ENCODE results near the gene ADNP.

The ADNP gene

DNA sequence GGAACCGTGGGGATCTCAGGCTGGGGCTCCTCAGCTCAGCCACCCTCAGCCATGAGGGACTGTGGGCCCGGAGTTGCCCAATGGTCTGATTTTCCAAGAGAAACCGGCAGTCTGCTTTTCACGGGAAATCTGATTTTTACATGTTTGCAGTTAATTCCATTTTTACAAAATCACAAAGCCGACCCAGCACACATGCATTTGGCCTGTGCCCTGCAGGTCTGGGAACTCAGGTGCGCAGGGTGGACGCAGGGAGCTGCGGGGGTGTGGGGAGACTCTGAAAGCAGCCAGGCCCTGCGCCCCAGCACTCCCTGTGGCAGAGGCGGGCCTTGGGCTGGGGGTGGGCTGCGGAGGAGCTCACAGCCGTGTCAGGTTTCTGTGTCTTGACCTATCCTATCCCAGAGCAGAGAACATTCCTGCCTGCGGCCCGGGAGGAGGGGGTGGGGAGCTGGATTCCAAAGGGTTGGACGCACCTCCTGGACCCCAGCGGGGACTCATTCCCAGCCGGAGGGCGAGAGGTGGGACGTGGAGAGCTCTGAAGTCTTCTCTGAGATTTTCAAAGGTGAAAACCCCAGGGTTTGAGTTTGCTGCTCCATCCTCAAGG, 60.6 kb downstream of the ADNP start:
- TF ChIP-seq, protein P1, sequence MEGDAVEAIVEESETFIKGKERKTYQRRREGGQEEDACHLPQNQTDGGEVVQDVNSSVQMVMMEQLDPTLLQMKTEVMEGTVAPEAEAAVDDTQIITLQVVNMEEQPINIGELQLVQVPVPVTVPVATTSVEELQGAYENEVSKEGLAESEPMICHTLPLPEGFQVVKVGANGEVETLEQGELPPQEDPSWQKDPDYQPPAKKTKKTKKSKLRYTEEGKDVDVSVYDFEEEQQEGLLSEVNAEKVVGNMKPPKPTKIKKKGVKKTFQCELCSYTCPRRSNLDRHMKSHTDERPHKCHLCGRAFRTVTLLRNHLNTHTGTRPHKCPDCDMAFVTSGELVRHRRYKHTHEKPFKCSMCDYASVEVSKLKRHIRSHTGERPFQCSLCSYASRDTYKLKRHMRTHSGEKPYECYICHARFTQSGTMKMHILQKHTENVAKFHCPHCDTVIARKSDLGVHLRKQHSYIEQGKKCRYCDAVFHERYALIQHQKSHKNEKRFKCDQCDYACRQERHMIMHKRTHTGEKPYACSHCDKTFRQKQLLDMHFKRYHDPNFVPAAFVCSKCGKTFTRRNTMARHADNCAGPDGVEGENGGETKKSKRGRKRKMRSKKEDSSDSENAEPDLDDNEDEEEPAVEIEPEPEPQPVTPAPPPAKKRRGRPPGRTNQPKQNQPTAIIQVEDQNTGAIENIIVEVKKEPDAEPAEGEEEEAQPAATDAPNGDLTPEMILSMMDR (IDR thresholded peaks at IDR 0.05; ENCODE audit: low read depth, low read length), result no peak
- no peak overlapping the region for H3K4me3 ChIP-seq (ENCODE audit: low read depth, low read length)

DNA sequence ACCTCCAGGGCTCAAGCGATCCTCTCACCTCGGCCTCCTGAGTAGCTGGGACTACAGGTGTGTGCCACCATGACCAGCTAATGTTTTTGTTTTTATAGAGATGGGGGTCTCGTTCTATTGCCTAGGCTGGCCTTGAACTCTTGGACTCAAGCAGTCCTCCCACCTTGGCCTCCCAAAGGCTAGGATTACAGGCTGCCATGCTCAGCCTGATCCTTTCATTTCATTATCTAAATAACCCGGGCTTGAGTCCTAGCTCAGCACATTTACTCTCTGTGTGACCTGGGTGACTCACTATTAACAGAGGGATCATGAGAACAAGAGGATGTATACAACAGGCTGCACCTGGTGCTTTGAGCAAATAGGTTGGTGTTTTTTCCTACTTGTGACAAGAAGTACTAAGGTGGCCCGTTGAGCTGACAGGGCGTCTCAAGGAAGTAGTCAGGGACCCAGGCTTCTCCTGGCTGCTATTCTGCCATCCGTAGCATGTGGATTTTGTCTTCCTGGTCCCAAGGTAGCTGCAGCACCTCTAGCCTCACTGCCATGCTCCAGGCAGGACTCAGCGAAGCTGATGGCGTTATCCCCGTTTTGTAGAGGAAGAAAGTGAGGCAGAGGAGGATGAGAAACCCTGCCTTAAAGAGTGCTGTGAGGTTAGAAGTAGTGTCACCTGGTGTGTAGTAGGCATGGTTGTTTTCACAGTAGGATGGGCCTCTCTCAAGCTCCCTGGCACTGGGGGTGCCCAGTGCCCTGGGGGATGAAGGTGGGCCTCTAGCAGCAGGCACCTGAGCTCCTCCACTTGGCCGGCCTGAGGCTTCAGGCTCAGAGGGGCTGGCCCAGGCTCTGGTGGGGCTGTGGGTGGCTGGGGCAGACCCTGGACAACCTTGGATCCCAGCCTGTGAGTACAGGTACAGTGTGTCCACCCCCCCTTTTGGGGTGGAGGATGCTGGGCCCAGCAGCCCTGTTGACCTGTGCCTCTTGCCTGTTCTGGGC, 62.4 kb downstream of the ADNP start:
- TF ChIP-seq, protein P1 (IDR thresholded peaks at IDR 0.05; ENCODE audit: low read depth, low read length), result no peak
- H3K4me3 ChIP-seq (ENCODE audit: low read depth, low read length), result no peak overlapping the region

DNA sequence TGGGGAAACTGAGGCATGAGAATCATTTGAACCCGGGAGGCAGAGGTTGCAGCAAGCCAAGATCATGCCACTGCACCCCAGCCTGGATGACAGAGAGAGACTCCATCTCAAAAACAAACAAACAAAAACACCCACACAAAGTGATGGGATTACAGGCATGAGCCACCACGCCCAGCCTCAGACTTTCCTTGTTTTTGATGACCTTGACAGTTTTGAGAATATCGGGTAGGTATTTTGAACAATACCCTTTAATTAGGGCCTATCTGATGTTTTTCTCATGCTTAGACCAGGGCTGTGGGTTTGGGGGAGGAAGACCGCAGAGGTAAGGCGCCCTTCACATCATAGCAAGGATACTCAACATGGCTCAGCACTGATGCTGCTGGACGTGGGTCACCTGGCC, 63.4 kb downstream of the ADNP start:
- TF ChIP-seq, protein P1 (IDR thresholded peaks at IDR 0.05; ENCODE audit: low read depth, low read length), result no peak
- no peak overlapping the region for H3K4me3 ChIP-seq (ENCODE audit: low read depth, low read length)

DNA sequence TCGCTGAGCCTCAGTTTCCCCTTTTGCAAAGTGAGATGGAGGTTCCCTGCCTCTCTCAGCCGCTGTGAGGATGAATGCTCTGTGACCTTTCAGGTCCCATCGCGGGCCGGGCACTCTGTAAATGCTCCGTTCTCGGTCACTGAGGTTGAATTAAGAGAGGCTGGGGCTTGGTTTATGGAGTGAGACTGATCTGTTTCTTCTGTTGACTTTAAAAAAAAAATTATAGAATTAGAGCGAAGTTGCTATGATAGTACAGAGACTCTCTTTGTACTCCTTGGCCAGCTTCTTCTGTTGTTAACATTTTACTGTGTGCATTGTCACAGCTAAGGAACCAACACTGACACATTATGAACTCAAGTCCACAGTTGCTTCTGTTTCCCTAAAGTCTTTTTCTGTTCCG, 64.4 kb downstream of the ADNP start:
- TF ChIP-seq, protein P1 (IDR thresholded peaks at IDR 0.05; ENCODE audit: low read depth, low read length), result no peak
- H3K4me3 ChIP-seq (ENCODE audit: low read depth, low read length), result no peak overlapping the region

DNA sequence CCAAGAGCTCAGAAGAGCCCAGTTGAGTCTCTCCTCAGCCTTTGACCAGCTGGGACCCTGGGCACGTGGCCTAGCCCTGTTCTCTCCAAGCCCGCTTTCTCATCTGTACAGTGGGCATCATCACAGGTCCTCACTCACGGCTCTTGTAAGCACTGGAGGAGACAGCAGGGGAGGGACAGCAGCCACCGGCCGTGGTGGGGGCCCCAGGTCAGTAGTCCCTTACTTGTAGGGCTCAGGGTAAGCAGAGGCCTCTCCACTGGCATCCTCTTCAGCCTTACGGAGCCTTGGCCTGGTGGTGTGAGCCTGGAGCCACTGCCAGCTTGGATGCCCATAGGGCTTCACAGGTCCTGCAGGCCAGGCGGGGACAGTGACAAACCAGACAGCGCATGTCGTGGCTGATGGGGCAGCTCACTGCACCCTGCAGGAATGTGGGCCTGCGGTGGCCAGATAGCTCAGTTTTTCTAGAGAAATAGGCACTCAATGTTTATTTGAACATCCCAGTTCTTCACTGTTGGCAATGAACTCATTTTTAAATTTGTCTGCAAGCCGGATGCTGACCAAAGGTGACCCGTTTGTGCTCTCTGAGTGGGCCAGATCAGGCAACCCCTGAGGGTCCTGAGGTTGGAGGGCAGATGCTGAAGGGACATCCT, 65.1 kb downstream of the ADNP start:
- no peak overlapping the region for H3K4me3 ChIP-seq (ENCODE audit: low read depth, low read length)
- TF ChIP-seq, protein P1 (IDR thresholded peaks at IDR 0.05; ENCODE audit: low read depth, low read length), result no peak

DNA sequence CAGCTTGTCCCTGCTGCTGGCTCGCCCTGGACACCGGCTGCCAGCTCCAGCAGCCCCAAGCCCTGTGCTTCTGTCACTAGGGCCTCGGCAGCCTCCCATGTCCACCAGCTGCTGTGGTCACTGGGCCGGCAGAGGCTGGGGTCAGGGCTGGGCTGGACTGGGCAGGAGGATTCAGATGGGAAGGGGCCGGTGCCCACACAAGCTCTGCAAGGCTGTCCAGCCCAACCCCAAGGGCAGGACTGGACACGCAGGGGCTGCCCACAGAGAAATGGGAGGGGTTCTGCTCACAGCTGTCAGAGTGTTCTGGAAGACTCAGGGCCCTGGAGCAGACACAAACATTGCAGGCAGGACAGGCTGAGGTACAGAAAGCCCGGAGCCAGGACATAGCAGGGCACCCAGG, 65.6 kb downstream of the ADNP start:
- H3K4me3 ChIP-seq (ENCODE audit: low read depth, low read length), result no peak overlapping the region
- TF ChIP-seq, protein P1 (IDR thresholded peaks at IDR 0.05; ENCODE audit: low read depth, low read length), result no peak
